NCI-H1417 treated with DMSO at 0.1 percent for 48 hours (cell line): Measurements from ENCODE around the gene TXNDC12.
"Not testable (repeated sequence)": the region's sequence is repeated elsewhere in the genome, so short reads cannot be mapped to it uniquely, and the experiment has no call there.

Source experiments
- DNase-seq: peaks from one replicate; lab custom pipeline; 2025; lab: John Stamatoyannopoulos, UW

Gene TXNDC12

DNA sequence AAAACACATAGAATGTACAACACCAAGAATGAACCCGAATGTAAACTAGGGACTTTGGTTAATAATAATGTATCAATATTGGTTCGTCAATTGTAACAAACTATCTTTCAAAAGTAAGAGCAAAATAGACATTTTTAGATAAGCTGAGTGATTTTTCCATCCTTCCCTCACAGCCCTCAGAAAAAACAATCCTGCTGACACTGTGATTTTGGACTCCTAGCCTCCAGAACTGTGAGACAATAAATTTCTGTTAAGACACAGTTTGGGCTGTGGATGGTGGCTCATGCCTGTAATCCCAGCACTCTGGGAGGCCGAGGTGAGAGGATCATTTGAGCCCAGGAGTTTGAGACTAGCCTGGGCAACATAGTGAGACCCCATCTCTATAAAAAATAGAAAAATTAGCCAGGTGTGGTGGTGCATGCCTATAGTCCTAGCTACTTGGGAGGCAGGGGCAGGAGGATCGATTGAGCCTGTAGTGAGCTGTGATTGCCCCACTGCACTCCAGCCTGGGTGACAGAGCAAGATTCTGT lies 9.3 kb downstream of the TXNDC12 start:
- DNase-seq: not testable (repeated sequence)

DNA sequence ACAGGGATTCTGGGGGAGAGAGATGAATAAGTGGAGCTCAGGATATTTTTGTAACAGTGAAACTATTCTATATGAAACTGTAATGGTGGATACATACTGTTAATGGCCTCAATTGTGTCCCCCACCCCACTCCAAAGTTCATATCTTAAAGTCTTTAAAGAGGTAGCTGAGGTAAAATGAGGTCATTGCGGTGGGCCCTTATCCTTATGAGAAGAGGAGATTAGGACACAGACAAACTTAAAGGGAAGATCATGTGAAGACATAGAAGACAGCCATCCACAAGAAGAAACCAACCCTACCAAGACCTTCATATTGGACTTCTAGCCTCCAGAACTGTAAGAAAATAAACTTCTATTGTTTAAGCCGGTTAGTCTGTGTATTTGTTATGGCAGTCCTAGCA lies 9.8 kb downstream of the TXNDC12 start:
- no peak for DNase-seq

DNA sequence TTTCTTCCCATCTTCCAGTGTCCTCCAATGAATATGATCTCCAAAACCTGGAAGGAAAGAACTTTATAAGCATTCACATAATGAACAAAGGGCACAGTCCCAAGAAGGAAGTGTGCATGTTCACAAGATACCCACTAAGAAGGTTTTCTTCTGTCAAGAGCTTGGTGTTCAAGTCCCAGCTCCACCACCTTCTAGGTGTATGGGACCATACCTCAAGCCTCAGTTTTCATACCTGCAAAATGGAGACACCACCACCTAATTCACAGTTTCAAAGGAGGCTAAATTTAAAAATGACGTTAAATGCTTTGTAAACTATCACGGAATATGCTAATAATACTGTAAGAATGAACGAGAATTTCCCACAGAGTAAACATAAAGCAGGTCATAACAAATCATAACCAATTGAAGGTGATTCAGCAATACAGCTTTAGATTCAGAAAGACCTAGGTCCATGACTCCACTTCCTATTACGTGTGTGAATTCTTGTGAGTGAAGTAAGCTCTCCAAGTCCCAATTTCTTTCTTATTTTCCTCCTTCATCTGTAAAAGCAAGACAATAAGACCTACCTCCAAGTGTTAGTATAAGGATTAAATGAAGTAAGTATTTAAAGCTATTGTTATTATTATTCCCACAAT lies 13.3 kb downstream of the TXNDC12 start:
- DNase-seq: no peak

DNA sequence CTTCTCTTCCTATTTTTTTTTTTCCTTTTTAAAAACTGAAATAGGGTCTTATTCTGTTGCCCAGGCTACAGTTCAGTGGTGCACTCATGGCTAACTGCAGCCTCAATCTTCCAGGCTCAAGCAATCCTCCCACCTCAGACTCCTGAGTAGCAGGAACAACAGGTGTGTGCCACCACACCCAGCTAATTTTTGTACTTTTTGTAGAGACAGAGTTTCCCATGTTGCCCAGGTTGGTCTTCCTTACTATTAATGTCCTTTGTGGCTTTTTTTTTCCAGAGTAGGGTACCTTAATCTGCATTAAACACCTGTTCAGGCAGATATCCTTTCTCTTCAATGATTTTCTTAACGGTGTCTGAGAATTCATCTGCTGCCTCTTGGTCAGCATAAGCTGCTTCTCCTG lies 17.1 kb downstream of the TXNDC12 start:
- no peak for DNase-seq

DNA sequence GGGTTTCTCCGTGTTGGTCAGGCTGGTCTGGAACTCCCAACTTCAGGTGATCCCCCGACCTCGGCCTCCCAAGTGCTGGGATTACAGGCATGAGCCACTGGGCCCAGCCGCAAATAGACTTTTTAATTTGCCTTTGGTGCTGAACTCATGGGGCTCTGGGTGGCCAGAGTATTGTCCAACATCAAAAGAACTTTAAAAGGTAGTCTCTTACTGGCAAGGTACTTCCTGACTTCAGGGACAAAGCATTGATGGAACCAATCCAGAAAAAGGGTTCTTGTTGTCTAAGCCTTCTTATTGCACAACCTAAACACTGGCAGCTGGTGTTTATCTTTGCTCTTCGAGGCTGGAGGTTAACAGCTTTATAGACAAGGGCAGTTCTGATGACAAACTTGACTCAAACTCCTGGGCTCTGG lies 17.6 kb downstream of the TXNDC12 start:
- DNase-seq: no peak

DNA sequence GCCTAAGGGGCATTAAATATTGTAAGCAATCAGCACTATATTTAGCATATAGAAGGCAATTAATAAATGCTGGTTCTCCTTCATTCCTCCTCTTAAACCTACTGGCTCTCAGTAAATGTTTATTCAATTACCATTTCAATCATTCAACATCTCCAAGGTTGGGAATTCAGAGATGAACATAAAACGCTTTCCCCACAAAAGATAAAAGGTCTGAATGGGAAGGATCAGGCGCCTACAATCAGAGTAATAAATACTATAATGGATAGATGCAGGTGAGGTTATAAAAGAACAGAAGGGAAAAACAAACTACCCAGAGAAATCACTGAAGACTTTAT lies 21.0 kb downstream of the TXNDC12 start:
- no peak for DNase-seq

DNA sequence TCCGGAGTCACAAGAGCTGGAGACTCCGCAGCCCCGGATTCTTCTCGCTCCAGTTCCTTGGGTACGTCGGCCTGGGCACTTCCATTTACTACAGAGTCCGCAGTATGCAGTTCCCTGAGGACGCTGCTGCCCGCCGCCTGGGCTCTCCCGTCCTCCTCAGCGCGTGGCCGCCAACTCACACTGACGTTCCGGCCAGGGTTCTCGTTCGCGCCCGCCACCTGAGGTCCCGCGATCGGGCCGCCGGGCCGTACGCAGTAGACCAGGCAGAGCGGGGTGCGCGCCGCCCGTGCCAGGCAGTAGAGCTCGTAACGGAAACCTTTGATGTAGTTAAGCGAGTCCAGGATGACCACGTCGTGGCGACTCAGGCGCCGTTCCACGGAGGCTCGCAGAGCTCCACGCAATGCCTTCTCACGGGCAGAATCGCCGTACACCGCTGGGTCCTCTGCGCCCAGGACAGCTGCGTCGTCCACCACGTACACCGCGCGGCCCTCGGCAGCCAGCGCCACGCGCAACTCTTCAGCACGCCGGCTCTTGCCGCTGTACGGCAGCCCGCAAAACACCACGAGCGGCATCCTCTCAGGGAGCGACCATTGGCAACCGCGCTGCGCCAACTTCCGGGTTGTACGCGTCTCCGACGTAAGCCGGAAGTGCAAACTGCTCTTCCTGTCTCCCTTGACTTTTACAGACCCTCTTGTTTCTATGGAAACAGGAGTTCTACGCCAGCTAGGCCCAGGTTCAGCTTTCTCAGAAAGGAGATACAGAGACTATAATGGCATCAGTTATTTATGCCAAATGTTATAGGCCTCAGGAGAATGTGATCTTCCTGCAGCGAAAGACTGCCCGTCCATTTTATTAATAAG lies 21.6 kb downstream of the TXNDC12 start, which contains the start of gene KTI12:
KTI12 (minus strand) TSS at position 621 of the 860 bp plus-strand sequence; CDS start at position 572, 49 bp downstream.
- DNase-seq: peak; percentile 49

DNA sequence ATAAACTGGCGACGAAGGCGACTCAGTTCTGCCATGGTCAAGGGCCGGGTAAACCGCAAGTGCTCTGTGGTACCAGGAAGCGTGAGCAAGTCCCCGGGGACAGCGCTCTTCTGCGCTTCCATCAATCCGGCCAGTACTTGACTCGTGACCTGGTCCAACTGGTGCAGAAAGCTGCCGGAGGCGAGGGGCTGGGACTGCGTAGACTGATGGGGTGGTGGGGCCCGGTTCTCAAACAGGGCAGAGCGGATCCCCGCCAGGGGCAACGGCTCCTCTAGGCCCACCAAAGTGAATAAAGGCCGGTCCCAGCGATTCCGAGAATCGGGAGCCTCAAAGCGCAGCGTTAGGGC lies 22.2 kb downstream of the TXNDC12 start:
- DNase-seq: no peak

DNA sequence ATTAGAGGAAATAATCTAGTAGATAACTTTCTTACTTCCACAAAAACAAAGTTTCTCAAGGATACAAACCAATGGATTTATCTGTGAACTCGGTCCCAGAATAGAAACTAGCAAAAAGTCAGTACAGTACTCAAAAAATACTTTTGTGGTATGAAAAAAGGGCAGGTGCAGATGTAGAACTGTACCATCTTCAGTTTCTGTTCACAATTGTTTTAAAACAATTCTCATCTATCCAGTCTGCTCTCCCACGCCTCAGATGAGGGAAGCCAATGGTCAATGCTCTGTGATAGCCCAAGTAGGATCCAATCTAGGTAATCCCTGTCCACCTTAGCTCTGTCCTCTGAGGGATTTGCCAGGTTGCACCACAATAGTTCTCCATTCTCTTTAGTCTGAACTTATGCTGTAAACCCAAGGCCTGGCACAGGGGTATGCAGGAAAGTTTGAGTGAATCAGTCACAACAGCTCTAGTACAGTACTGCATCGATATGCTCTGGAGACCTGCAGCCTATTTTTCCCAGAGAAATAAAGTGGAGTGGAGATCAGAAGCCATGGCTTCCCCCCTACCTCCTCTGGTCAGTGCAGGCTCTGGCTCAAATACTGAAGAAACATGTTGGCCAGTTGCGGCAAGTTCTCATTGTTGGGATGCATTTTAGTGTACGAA lies 22.7 kb downstream of the TXNDC12 start:
- DNase-seq: no peak

DNA sequence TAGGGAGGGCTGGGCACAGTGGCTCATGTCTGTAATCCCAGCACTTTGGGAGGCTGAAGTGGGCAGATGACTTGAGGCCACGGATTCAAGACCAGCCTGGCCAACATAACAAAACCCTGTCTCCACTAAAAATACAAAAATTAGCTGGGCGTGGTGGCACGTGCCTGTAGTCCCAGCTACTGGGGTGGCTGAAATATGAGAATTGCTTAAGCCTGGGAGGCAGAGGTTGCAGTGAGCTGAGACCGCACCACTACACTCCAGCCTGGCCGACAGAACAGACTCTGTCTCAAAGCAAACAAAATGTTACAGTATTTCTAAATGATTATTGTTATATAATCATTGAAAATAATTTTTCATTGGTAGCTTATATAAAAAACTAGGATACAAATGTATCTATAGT lies 26.2 kb downstream of the TXNDC12 start:
- DNase-seq: not testable (repeated sequence)

DNA sequence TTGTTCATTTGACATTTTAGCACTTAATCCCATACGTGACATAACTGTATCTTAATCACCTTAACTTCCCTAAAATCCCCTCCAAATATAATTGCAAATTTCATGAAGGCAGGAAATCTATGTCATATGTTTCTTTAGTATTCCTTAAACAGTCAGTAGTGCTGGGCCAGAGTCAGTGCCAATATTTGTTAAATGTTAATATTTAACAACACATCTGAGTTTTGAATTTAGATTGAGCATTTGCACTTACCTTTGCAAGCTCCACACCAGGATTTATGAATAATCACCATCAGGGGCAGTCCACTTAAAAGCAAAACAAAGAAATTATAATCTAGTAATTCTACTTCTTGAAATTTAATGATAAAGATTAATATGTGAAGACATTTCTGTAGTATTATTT lies 26.7 kb downstream of the TXNDC12 start:
- DNase-seq: no peak

DNA sequence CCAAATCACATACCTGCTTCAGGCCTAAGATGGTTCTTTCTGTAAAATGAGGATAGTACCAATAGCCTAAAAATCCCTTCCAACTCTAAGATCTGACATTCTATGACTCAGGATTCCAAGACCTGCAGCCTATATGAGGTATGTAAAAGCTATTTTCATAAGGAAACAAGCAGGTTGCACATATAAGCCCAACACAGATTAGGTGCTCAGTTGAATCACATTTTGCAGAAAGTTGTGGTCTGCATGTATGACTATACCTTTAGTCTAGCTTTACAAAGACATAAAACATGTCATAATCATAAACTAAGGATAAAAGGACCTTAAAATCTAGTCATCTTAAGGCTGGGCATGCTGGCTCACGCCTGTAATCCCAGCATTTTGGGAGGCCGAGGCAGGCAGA lies 28.7 kb downstream of the TXNDC12 start:
- no peak for DNase-seq

DNA sequence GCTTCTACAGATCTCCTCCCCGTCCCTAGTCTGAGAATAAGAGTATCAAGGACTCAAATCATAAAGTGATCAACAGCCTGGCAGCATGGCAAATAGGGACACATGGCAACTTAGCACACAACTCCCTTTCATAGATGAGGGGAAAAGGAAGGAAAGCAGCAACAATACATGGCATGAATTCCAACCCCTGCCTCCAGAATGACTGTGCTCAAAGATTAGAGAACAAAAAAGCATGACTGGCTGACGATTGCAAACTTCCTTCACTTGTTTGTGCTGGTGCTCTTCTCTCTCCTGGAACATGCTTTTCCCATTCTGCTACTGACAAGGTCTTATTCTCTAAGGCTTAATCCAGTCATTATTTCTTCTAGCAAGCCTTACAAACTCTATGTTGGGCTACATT lies 32.9 kb downstream of the TXNDC12 start:
- DNase-seq: no peak

DNA sequence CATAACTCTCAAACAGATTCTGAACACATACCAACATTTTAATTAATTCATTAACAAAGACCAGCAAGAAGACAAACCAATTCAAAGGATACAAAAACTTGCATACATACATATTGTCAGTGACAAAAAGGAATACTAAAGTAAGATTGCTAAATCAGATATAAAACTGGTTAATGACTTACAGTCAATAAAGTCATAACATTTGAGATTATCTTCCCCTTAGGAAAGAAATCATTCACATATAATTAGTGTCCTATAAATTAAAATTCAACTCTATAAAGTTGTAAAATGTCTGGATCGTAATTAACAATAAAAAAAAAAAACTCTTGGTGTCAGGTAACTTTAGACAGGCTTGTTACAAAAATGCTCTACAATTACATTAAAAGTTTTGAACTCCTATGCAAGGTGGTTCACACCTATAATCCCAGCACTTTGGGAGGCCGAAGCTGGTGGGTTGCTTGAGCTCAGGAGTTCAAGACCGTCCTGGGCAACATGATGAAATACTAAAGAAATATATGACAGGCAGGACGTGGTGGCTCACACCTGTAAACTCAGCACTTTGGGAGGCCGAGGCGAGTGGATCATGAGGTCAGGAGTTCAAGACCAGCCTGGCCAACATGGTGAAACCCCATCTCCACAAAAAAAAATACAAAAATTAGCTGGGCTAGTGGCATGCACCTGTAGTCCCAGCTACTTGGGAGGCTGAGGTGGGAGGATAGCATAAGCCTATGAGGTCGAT lies 46.8 kb downstream of the TXNDC12 start:
- DNase-seq: no peak

DNA sequence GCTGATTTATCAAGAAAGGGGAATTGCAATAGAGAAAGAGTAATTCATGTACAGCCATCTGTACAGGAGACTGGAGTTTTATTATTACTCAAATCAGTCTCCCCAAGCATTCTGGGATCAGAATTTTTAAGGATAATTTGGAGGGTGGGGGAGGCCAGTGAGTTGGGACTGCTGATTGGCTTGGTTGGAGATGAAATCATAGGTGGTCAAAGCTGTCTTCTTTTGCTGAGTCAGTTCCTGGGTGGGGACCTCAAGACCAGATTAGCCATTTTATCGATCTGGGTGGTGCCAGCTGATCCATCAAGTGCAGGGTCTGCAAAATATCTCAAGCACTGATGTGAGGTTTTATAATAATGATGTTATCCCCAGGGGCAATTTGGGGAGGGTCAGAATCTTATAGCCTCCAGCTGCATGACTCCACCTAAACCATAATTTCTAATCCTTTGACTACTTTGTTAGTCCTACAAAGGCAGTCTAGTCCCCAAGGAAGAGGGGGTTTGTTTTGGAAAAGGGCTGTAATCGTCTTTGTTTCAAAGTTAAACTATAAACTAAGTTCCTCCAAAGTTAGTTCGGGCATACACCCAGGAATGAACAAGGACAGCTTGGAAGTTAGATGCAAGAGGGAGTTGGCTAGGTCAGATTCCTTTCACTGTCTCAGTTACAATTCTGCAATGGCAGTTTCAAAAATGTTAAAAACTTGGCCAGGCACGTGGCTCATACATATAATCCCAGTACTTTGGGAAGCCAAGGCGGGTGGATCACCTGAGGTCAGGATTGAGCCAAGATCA lies 47.6 kb downstream of the TXNDC12 start:
- DNase-seq: no peak

DNA sequence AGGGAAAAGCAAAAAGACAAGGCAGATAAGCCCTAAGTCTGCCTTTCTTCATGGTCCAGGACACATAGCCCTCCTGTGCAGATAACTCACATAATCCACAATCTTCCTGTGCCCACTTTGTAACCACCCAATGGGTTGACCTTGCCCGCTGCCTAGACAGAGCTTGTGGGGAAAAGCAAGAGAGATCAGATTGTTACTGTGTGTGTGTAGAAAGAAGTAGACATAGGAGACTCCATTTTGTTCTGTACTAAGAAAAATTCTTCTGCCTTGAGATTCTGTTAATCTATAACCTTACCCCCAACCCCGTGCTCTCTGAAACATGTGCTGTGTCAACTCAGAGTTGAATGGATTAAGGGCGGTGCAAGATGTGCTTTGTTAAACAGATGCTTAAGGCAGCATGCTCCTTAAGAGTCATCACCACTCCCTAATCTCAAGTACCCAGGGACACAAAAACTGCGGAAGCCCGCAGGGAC lies 48.9 kb downstream of the TXNDC12 start:
- DNase-seq: not testable (repeated sequence)

DNA sequence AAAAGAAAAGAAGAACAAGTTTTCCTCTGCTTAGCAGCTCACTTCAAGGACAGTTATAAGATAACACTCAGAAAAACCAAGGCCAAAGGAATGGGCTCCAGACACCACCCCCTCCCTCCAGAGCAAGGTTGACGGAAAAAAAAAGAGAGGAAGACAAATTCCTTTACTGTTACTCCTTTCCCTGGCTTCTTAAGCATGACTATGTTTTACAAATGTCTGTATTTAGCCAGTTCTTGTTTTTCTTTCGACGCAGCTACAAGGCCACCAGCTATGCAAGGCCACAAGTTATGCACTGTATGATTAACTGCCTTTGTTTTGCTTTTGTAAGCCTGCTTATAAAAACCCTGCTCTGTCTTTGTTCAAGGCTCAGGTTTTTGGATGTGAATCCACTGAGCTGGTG lies 49.4 kb downstream of the TXNDC12 start:
- not testable (repeated sequence) for DNase-seq

DNA sequence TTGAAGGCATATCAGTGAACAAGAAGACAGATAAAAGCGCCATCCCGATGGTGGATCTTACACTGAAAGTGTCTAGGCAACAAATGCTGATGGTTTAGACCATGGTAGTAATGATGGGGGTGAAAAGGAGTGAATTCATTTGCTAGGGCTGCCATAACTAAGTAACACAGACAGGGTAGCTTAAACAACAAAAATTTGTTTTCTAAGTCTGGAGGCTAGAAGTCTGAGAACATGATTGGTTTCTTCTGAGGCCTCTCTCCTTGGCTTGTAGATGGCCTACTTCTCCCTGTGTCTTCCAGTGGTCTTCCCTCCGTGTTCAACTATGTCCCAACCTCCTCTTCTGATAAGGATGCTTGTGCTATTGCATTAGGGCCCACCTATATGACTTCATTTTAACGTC lies 51.1 kb downstream of the TXNDC12 start:
- DNase-seq: no peak

DNA sequence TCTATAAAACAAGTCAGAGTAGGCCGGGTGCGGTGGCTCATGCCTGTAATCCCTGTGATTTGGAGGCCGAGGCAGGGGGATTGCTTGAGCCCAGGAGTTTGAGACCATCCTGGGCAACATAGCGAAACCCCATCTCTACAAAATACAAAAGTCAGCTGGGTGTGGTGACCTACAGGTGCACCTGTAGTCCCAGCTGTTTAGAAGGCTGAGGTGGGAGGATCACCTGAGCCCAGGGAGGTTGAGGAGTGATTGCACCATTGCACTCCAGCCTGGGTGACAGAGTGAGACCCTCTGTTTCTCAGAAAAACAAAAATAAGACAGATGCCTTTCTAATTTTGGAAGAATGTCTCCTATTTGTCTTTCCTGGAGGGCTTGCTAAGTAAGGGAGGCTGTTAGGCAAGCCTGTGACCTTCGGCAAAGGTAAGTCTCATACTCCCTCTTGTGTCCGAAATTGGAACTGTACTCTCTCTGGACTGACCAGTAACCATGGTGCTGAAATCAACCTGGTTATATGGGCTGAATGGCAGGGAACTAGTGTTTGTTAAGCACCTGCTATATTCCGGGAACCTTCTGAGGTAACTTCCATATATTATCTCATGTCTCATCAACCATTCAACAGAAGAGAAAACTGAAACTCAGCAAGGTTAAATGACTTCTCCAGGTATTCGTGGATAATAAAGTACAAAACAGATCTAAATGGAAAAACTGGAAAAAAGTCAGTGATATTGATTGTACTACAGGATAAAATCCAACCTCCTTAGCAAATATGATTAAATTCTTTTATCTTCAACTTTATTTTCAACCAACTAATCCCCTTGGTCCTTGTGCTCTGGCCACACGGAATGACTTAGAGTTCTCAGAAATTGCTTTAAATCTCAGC lies 52.7 kb downstream of the TXNDC12 start:
- peak; percentile 55 for DNase-seq

DNA sequence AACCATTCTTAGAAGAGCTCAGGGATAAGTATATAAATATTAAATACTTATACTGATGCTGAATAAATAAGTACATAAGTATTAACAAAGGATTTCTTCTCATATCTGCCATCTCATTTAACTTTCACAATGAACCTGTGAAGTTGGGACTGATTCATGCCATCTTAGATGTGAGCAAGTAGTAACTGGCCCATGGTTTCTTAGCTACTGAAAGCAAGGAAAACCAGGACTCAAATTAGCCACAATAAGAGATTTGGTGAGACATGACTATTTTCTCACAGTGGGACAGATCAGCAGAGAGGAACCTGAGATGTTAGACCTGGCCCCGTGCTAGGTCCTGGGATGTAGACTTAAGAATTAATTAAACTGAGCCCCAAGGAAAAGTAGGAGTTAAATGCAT lies 56.3 kb downstream of the TXNDC12 start:
- DNase-seq: no peak
